HepG2 (cell line): Measurements from ENCODE around the gene VWA2. TPM values are rescaled to one million over a fixed set of nuclear protein-coding genes. Genes with fewer than 3 reads are reported as not detected.

ENCODE experiments used
- ATAC-seq: fragments of 200-7000 bp; cut with Tn5 transposase; 3 replicates; pipeline ENCODE4 v1.9.1; 2020; ENCODE audit warnings: mild to moderate bottlenecking, moderate library complexity
- BruUV-seq: library from RNA; stranded (reverse); fragments of 400-500 nt; replicated peaks from 2 replicates; lab custom pipeline; 2021; lab: Mats Ljungman, UMichigan
- CTCF ChIA-PET: fragments of 300-600 bp; formaldehyde crosslinking; extraction: SDS; loops from one replicate; lab custom pipeline; 2021; ENCODE audit warnings: low total read pairs, inconsistent platforms, low intra/inter-chr PET ratio; lab: Yijun Ruan, JAX
- POLR2A ChIA-PET: fragments of 350-600 bp; sonication (Branson Sonifier 250); formaldehyde crosslinking; loops from one replicate; lab custom pipeline; 2020; ENCODE audit warnings: antibody characterized with exemption, inconsistent platforms; lab: Yijun Ruan, JAX
- DNase-seq: peaks from one replicate; pipeline ENCODE4 v3.0.0-alpha.2; 2015; ENCODE audit warnings: low spot score
- FAIRE-seq: peaks from 3 replicates; lab custom pipeline; 2011; peaks lifted over from hg19 to GRCh38; lab: Jason Lieb, UNC
- H2AFZ ChIP-seq: one replicate; pipeline ENCODE4 v1.6.1; 2011; ENCODE audit warnings: low read length, inconsistent platforms
- H3K27ac ChIP-seq: fragments of 300-600 bp; 3 replicates; pipeline ENCODE4 v1.8.0; 2011; ENCODE audit warnings: mixed run types, mild to moderate bottlenecking, mixed read lengths, low read length, inconsistent platforms; ENCODE audit not compliant: insufficient read depth; ENCODE audit errors: extremely low read length
- H3K27me3 ChIP-seq, 2 experiments: fragments of 200-600 bp in 1 of 2; 2 replicates in 1 of 2; 3 replicates in 1 of 2; pipeline versions ENCODE4 v1.6.0 to v1.8.0; 2011; ENCODE audit warnings: low read length in 2 of 2, mild to moderate bottlenecking in 2 of 2, moderate library complexity in 2 of 2, inconsistent platforms in 1 of 2; ENCODE audit not compliant: insufficient read depth in 2 of 2, control insufficient read depth in 1 of 2
- H3K36me3 ChIP-seq, 2 experiments: fragments of 200-600 bp in 1 of 2; replicated peaks in 1 of 2; 2 replicates in 1 of 2; 3 replicates in 1 of 2; pipeline versions ENCODE4 v1.5.1 to v1.8.0; 2011; ENCODE audit warnings: low read length in 2 of 2, inconsistent platforms in 1 of 2; ENCODE audit not compliant: insufficient read depth in 2 of 2, control insufficient read depth in 1 of 2
- H3K4me1 ChIP-seq: 2 replicates; pipeline ENCODE4 v1.5.1; 2012; ENCODE audit warnings: low read length, inconsistent platforms; ENCODE audit not compliant: insufficient read depth
- H3K4me2 ChIP-seq: 2 replicates; pipeline ENCODE4 v1.6.0; 2011; ENCODE audit warnings: low read depth, low read length, inconsistent platforms
- H3K4me3 ChIP-seq, 3 experiments: fragments of 200-600 bp in 1 of 3; sonication (generic), shearing (Covaris generic) in 1 of 3; replicated peaks in 1 of 3; 2 replicates each; pipeline ENCODE4 v1.5.1; 2011 to 2016; ENCODE audit warnings: low read length in 3 of 3, inconsistent platforms in 2 of 3, low read depth in 2 of 3, mild to moderate bottlenecking in 2 of 3, control low read depth in 1 of 3, mixed read lengths in 1 of 3; ENCODE audit not compliant: insufficient read depth in 1 of 3
- H3K79me2 ChIP-seq: one replicate; pipeline ENCODE4 v1.6.1; 2011; ENCODE audit warnings: low read length, inconsistent platforms; ENCODE audit not compliant: insufficient read depth
- H3K9ac ChIP-seq: 2 replicates; pipeline ENCODE4 v1.6.0; 2011; ENCODE audit warnings: mild to moderate bottlenecking, low read depth, low read length, inconsistent platforms; ENCODE audit not compliant: insufficient read depth
- H3K9me3 ChIP-seq: 2 replicates; pipeline ENCODE4 v1.5.1; 2012; ENCODE audit warnings: mild to moderate bottlenecking, low read length
- H4K20me1 ChIP-seq: 2 replicates; pipeline ENCODE4 v1.6.0; 2011; ENCODE audit warnings: inconsistent platforms, mild to moderate bottlenecking, low read length, moderate library complexity; ENCODE audit not compliant: insufficient read depth
- EED ChIP-seq: sonication (generic); formaldehyde crosslinking; IDR thresholded peaks from 2 replicates; pipeline ENCODE4 v1.5.0; 2020; ENCODE audit warnings: mild to moderate bottlenecking, missing genetic modification reagents
- WGBS: methylation state at CpG from one replicate; pipeline ENCODE4 v1.1.6; 2017; ENCODE audit warnings: low lambda C conversion rate; 5-methylcytosine and 5-hydroxymethylcytosine counted together
- in situ Hi-C: cut with HindIII; loops from 2 replicates; pipeline ENCODE4 v1.10.0; 2017; ENCODE audit warnings: low pct_unique_long_range_greater_than_20kb; ENCODE audit not compliant: extremely low pct_ligation_motif_present
- intact Hi-C: fragments of 100-400 bp; cut with micrococcal nuclease; formaldehyde crosslinking; loops from one replicate; pipeline ENCODE4 v1.10.0; 2022; ENCODE audit not compliant: unreplicated experiment
- polyA plus RNA-seq, 8 experiments: library from polyadenylated mRNA; depleted of rRNA in 3 of 8; stranded (reverse) in 7 of 8; unstranded in 1 of 8; fragments of >200 nt; fragmentation: Illumina TruSeq in 4 of 8; extraction: Trizol in 4 of 8; gene quantifications; 2 replicates each; pipeline versions ENCODE4 v1.2.1 to v1.2.3, GENCODE V29; 2011 to 2016; ENCODE audit warnings: low read depth in 4 of 8, missing spikeins in 1 of 8, mixed read lengths in 1 of 8; ENCODE audit not compliant: insufficient read depth in 1 of 8
- total RNA-seq, 5 experiments: library from RNA; depleted of rRNA; stranded (reverse); fragments of >200 nt; fragmentation: Illumina TruSeq; extraction: Trizol; gene quantifications; 2 replicates each; pipeline ENCODE4 v1.2.3, GENCODE V29; 2016; ENCODE audit warnings: low read depth in 1 of 5
- TF ChIP-seq, protein P1 (sequence below): sonication (generic); formaldehyde crosslinking; IDR thresholded peaks from 2 replicates; pipeline ENCODE4 v1.4.0; 2020; ENCODE audit warnings: missing genetic modification reagents, borderline replicate concordance
- TF ChIP-seq, protein P2 (sequence below): sonication (generic); formaldehyde crosslinking; IDR thresholded peaks from 2 replicates; pipeline ENCODE4 v1.5.1; 2020; ENCODE audit warnings: mild to moderate bottlenecking, missing genetic modification reagents, moderate library complexity

VWA2 gene
- total and polyA plus RNA-seq, 2 of the 13 experiments (the other 11 are each of a cell fraction or from before 2014, with no cell fraction given), result not detected

DNA sequence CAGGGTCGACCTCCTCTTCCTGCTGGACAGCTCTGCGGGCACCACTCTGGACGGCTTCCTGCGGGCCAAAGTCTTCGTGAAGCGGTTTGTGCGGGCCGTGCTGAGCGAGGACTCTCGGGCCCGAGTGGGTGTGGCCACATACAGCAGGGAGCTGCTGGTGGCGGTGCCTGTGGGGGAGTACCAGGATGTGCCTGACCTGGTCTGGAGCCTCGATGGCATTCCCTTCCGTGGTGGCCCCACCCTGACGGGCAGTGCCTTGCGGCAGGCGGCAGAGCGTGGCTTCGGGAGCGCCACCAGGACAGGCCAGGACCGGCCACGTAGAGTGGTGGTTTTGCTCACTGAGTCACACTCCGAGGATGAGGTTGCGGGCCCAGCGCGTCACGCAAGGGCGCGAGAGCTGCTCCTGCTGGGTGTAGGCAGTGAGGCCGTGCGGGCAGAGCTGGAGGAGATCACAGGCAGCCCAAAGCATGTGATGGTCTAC is 46.9 kb downstream of the VWA2 start:
- no peak for DNase-seq
- H3K4me2 ChIP-seq, result no peak overlapping the region
- BruUV-seq, result no TSS peak
- no peak overlapping the region for H2AFZ ChIP-seq
- no peak overlapping the region for H3K27ac ChIP-seq
- no peak for ATAC-seq
- no peaks in the 10 kb centered on the region for H3K36me3 ChIP-seq
- no peak overlapping the region for H3K9ac ChIP-seq
- intact Hi-C loops, result no loop called here
- no peaks in the 10 kb centered on the region for H4K20me1 ChIP-seq
- WGBS, result 90% methylated on average over 9 of the region's 31 CpGs
- no peaks in the 10 kb centered on the region for H3K79me2 ChIP-seq
- H3K27me3 ChIP-seq, result peaks cover 1 to 37% of the 10 kb centered on the region in 2 experiments; a peak in 4 of 5 replicates
- no peak for FAIRE-seq
- H3K9me3 ChIP-seq, result no peaks in the 10 kb centered on the region
- in situ Hi-C loops, result no loop called here
- H3K4me3 ChIP-seq, result no peak overlapping the region
- no peaks in the 10 kb centered on the region for H3K4me1 ChIP-seq
- ChIA-PET POLR2A (no interaction called here), CTCF (no interaction called here)
- peak; percentile 48; the same call in 1 of the 2 replicates for TF ChIP-seq EED
- TF ChIP-seq, protein P1, sequence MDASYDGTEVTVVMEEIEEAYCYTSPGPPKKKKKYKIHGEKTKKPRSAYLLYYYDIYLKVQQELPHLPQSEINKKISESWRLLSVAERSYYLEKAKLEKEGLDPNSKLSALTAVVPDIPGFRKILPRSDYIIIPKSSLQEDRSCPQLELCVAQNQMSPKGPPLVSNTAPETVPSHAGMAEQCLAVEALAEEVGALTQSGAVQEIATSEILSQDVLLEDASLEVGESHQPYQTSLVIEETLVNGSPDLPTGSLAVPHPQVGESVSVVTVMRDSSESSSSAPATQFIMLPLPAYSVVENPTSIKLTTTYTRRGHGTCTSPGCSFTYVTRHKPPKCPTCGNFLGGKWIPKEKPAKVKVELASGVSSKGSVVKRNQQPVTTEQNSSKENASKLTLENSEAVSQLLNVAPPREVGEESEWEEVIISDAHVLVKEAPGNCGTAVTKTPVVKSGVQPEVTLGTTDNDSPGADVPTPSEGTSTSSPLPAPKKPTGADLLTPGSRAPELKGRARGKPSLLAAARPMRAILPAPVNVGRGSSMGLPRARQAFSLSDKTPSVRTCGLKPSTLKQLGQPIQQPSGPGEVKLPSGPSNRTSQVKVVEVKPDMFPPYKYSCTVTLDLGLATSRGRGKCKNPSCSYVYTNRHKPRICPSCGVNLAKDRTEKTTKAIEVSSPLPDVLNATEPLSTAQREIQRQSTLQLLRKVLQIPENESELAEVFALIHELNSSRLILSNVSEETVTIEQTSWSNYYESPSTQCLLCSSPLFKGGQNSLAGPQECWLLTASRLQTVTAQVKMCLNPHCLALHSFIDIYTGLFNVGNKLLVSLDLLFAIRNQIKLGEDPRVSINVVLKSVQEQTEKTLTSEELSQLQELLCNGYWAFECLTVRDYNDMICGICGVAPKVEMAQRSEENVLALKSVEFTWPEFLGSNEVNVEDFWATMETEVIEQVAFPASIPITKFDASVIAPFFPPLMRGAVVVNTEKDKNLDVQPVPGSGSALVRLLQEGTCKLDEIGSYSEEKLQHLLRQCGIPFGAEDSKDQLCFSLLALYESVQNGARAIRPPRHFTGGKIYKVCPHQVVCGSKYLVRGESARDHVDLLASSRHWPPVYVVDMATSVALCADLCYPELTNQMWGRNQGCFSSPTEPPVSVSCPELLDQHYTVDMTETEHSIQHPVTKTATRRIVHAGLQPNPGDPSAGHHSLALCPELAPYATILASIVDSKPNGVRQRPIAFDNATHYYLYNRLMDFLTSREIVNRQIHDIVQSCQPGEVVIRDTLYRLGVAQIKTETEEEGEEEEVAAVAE, result no peak
- TF ChIP-seq, protein P2, sequence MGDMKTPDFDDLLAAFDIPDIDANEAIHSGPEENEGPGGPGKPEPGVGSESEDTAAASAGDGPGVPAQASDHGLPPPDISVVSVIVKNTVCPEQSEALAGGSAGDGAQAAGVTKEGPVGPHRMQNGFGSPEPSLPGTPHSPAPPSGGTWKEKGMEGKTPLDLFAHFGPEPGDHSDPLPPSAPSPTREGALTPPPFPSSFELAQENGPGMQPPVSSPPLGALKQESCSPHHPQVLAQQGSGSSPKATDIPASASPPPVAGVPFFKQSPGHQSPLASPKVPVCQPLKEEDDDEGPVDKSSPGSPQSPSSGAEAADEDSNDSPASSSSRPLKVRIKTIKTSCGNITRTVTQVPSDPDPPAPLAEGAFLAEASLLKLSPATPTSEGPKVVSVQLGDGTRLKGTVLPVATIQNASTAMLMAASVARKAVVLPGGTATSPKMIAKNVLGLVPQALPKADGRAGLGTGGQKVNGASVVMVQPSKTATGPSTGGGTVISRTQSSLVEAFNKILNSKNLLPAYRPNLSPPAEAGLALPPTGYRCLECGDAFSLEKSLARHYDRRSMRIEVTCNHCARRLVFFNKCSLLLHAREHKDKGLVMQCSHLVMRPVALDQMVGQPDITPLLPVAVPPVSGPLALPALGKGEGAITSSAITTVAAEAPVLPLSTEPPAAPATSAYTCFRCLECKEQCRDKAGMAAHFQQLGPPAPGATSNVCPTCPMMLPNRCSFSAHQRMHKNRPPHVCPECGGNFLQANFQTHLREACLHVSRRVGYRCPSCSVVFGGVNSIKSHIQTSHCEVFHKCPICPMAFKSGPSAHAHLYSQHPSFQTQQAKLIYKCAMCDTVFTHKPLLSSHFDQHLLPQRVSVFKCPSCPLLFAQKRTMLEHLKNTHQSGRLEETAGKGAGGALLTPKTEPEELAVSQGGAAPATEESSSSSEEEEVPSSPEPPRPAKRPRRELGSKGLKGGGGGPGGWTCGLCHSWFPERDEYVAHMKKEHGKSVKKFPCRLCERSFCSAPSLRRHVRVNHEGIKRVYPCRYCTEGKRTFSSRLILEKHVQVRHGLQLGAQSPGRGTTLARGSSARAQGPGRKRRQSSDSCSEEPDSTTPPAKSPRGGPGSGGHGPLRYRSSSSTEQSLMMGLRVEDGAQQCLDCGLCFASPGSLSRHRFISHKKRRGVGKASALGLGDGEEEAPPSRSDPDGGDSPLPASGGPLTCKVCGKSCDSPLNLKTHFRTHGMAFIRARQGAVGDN, result 0 out of 2 replicates have a peak, but pooled peaks have one; percentile 13
